ENCODE results near the gene MAGI1.
"Not testable (repeated sequence)": the region's sequence is repeated elsewhere in the genome, so short reads cannot be mapped to it uniquely, and the experiment has no call there.

Gene MAGI1

GRCh38 chr3:65904016-65904415 is 134.7 kb downstream of the MAGI1 start:
- DNase-seq (ENCODE audit: low read depth), result no peak

- DNase-seq (ENCODE audit: low read depth), result no peak
Measured at GRCh38 chr3:65902304-65902793, 136.4 kb downstream of the MAGI1 start.

- no peak for DNase-seq (ENCODE audit: low read depth)
Measured at GRCh38 chr3:65901226-65901625, 137.5 kb downstream of the MAGI1 start.

- no peak for DNase-seq (ENCODE audit: low read depth)
Measured at GRCh38 chr3:65899226-65899625, 139.5 kb downstream of the MAGI1 start.

- no peak for DNase-seq (ENCODE audit: low read depth)
Measured at GRCh38 chr3:65897766-65898165, 141.0 kb downstream of the MAGI1 start.

GRCh38 chr3:65896321-65896720 is 142.4 kb downstream of the MAGI1 start:
- no peak for DNase-seq (ENCODE audit: low read depth)

- DNase-seq (ENCODE audit: low read depth), result peak; percentile 80
Measured at GRCh38 chr3:65894679-65895453, 143.9 kb downstream of the MAGI1 start.

GRCh38 chr3:65894126-65894525 is 144.6 kb downstream of the MAGI1 start:
- DNase-seq (ENCODE audit: low read depth), result no peak

- DNase-seq (ENCODE audit: low read depth), result no peak
Measured at GRCh38 chr3:65893631-65894030, 145.1 kb downstream of the MAGI1 start.

GRCh38 chr3:65891477-65891876 is 147.2 kb downstream of the MAGI1 start:
- not testable (repeated sequence) for DNase-seq (ENCODE audit: low read depth)

GRCh38 chr3:65890328-65890727 is 148.4 kb downstream of the MAGI1 start:
- no peak for DNase-seq (ENCODE audit: low read depth)

GRCh38 chr3:65889707-65890099 is 149.0 kb downstream of the MAGI1 start:
- no peak for DNase-seq (ENCODE audit: low read depth)

GRCh38 chr3:65888980-65889706 is 149.6 kb downstream of the MAGI1 start:
- peak; percentile 82 for DNase-seq (ENCODE audit: low read depth)

- no peak for DNase-seq (ENCODE audit: low read depth)
Measured at GRCh38 chr3:65888196-65888595, 150.5 kb downstream of the MAGI1 start.

GRCh38 chr3:65886391-65886790 is 152.3 kb downstream of the MAGI1 start:
- DNase-seq (ENCODE audit: low read depth), result no peak

- no peak for DNase-seq (ENCODE audit: low read depth)
Measured at GRCh38 chr3:65884071-65884470, 154.6 kb downstream of the MAGI1 start.

GRCh38 chr3:65883613-65884012 is 155.1 kb downstream of the MAGI1 start:
- DNase-seq (ENCODE audit: low read depth), result no peak

- DNase-seq (ENCODE audit: low read depth), result no peak
Measured at GRCh38 chr3:65880350-65880749, 158.4 kb downstream of the MAGI1 start.

GRCh38 chr3:65879372-65879771 is 159.3 kb downstream of the MAGI1 start:
- no peak for DNase-seq (ENCODE audit: low read depth)

GRCh38 chr3:65878831-65879230 is 159.9 kb downstream of the MAGI1 start:
- DNase-seq (ENCODE audit: low read depth), result no peak

GRCh38 chr3:65877160-65877559 is 161.6 kb downstream of the MAGI1 start:
- DNase-seq (ENCODE audit: low read depth), result no peak

- DNase-seq (ENCODE audit: low read depth), result no peak
Measured at GRCh38 chr3:65876028-65876420, 162.7 kb downstream of the MAGI1 start.

GRCh38 chr3:65875393-65876027 is 163.2 kb downstream of the MAGI1 start:
- no peak for DNase-seq (ENCODE audit: low read depth)

Data from HS-5 (cell line).